Activated T-helper 1 cell treated with anti-CD3 and anti-CD28 coated beads, Interleukin-12 subunit alpha, Interleukin-12 subunit beta, Interleukin-2, Interleukin-4 antibody, amounts not matched to agents 30 ng/mL and 10 ng/mL and 1 ng/mL, durations not matched to agents 14 hours and 24 hours and 36 hours (primary cell): ENCODE measurements around the gene ARHGAP6. TPM values are rescaled to one million over a fixed set of nuclear protein-coding genes. Genes with fewer than 3 reads are reported as not detected.
"Not testable (repeated sequence)": the region's sequence is repeated elsewhere in the genome, so short reads cannot be mapped to it uniquely, and the experiment has no call there.

ENCODE experiments used
- DNase-seq: peaks from one replicate; pipeline ENCODE4 v3.0.0; 2021; ENCODE audit warnings: low spot score
- H3K27ac Mint-ChIP-seq: one replicate; pipeline ENCODE4 v1.8.0; 2021; ENCODE audit warnings: mild to moderate bottlenecking, mixed read lengths
- H3K27me3 Mint-ChIP-seq: one replicate; pipeline ENCODE4 v1.8.0; 2022; ENCODE audit warnings: mild to moderate bottlenecking, moderate library complexity, mixed read lengths; ENCODE audit not compliant: insufficient read depth
- H3K36me3 Mint-ChIP-seq: one replicate; pipeline ENCODE4 v1.8.0; 2021; ENCODE audit warnings: low read depth, mixed read lengths
- H3K4me1 Mint-ChIP-seq: one replicate; pipeline ENCODE4 v1.8.0; 2021; ENCODE audit warnings: low read depth, mixed read lengths
- H3K4me3 Mint-ChIP-seq: one replicate; pipeline ENCODE4 v1.8.0; 2021; ENCODE audit warnings: mild to moderate bottlenecking, moderate library complexity, mixed read lengths
- H3K9me3 Mint-ChIP-seq: one replicate; pipeline ENCODE4 v1.8.0; 2021; ENCODE audit warnings: mixed read lengths
- intact Hi-C: fragments of 100-400 bp; cut with micrococcal nuclease; formaldehyde crosslinking; loops from one replicate; pipeline ENCODE4 v1.15.1; 2024
- total RNA-seq: library from RNA; stranded (reverse); gene quantifications from 2 replicates; pipeline ENCODE4 v1.2.3, GENCODE V29; 2022

The ARHGAP6 gene
- total RNA-seq, 1 donor from 2014 or later = not detected

GRCh38 chrX:11242704-11243103 is 423.0 kb downstream of the ARHGAP6 start:
- DNase-seq = no peak
- H3K36me3 Mint-ChIP-seq = no peaks in the 10 kb centered on the region
- no peaks in the 10 kb centered on the region for H3K27me3 Mint-ChIP-seq
- H3K4me3 Mint-ChIP-seq = no peak overlapping the region
- intact Hi-C loops = no loop called here
- no peak overlapping the region for H3K27ac Mint-ChIP-seq
- no peaks in the 10 kb centered on the region for H3K9me3 Mint-ChIP-seq
- H3K4me1 Mint-ChIP-seq = no peaks in the 10 kb centered on the region

- Mint-ChIP-seq H3K4me1 (no peaks in the 10 kb centered on the region), H3K4me3 (no peak overlapping the region), H3K27me3 (no peaks in the 10 kb centered on the region), H3K36me3 (no peaks in the 10 kb centered on the region), H3K9me3 (no peaks in the 10 kb centered on the region), H3K27ac (no peak overlapping the region)
- intact Hi-C loops = no loop called here
- DNase-seq = no peak
These were observed 424.0 kb downstream of the ARHGAP6 start for GRCh38 chrX:11241720-11242119.

- H3K9me3 Mint-ChIP-seq = no peaks in the 10 kb centered on the region
- H3K4me1 Mint-ChIP-seq = no peaks in the 10 kb centered on the region
- no peaks in the 10 kb centered on the region for H3K36me3 Mint-ChIP-seq
- no peak overlapping the region for H3K27ac Mint-ChIP-seq
- intact Hi-C loops = no loop called here
- no peaks in the 10 kb centered on the region for H3K27me3 Mint-ChIP-seq
- no peak for DNase-seq
- H3K4me3 Mint-ChIP-seq = no peak overlapping the region
These were observed 426.5 kb downstream of the ARHGAP6 start for GRCh38 chrX:11239230-11239629.

GRCh38 chrX:11235377-11235776 is 430.3 kb downstream of the ARHGAP6 start:
- H3K36me3 Mint-ChIP-seq, H3K27ac Mint-ChIP-seq, DNase-seq, H3K27me3 Mint-ChIP-seq, intact Hi-C loops, H3K4me3 Mint-ChIP-seq, H3K4me1 Mint-ChIP-seq, H3K9me3 Mint-ChIP-seq: not testable (repeated sequence)

- no peaks in the 10 kb centered on the region for H3K27me3 Mint-ChIP-seq
- no peak overlapping the region for H3K4me3 Mint-ChIP-seq
- no peaks in the 10 kb centered on the region for H3K36me3 Mint-ChIP-seq
- intact Hi-C loops = no loop called here
- H3K4me1 Mint-ChIP-seq = no peaks in the 10 kb centered on the region
- H3K9me3 Mint-ChIP-seq = peaks cover 4% of the 10 kb centered on the region
- H3K27ac Mint-ChIP-seq = no peak overlapping the region
- DNase-seq = no peak
These were observed 450.4 kb downstream of the ARHGAP6 start for GRCh38 chrX:11215191-11215921.

GRCh38 chrX:11214346-11215190 is 451.2 kb downstream of the ARHGAP6 start:
- DNase-seq = no peak
- H3K27me3 Mint-ChIP-seq = no peaks in the 10 kb centered on the region
- H3K9me3 Mint-ChIP-seq = peaks cover 4% of the 10 kb centered on the region
- no peak overlapping the region for H3K27ac Mint-ChIP-seq
- no peak overlapping the region for H3K4me3 Mint-ChIP-seq
- H3K36me3 Mint-ChIP-seq = no peaks in the 10 kb centered on the region
- no peaks in the 10 kb centered on the region for H3K4me1 Mint-ChIP-seq
- intact Hi-C loops = no loop called here

GRCh38 chrX:11212741-11213140 is 453.0 kb downstream of the ARHGAP6 start:
- no peaks in the 10 kb centered on the region for H3K27me3 Mint-ChIP-seq
- H3K9me3 Mint-ChIP-seq = peaks cover 4% of the 10 kb centered on the region
- no peak overlapping the region for H3K4me3 Mint-ChIP-seq
- intact Hi-C loops = no loop called here
- H3K4me1 Mint-ChIP-seq = no peaks in the 10 kb centered on the region
- no peak overlapping the region for H3K27ac Mint-ChIP-seq
- DNase-seq = no peak
- no peaks in the 10 kb centered on the region for H3K36me3 Mint-ChIP-seq

- Mint-ChIP-seq H3K36me3 (no peaks in the 10 kb centered on the region), H3K27me3 (no peaks in the 10 kb centered on the region), H3K4me1 (no peaks in the 10 kb centered on the region), H3K27ac (no peak overlapping the region), H3K4me3 (no peak overlapping the region), H3K9me3 (peaks cover 4% of the 10 kb centered on the region)
- no peak for DNase-seq
- intact Hi-C loops = no loop called here
These were observed 455.3 kb downstream of the ARHGAP6 start for GRCh38 chrX:11210415-11210801.

GRCh38 chrX:11209798-11210414 is 455.8 kb downstream of the ARHGAP6 start:
- DNase-seq = no peak
- Mint-ChIP-seq H3K36me3 (no peaks in the 10 kb centered on the region), H3K4me1 (no peaks in the 10 kb centered on the region), H3K9me3 (peaks cover 4% of the 10 kb centered on the region), H3K27ac (no peak overlapping the region), H3K27me3 (no peaks in the 10 kb centered on the region), H3K4me3 (no peak overlapping the region)
- intact Hi-C loops = loop anchor here (1.0 kb wide), 1 partner anchor 29 kb away; no protein-coding TSS in a partner anchor

GRCh38 chrX:11206716-11207115 is 459.0 kb downstream of the ARHGAP6 start:
- no peak for DNase-seq
- Mint-ChIP-seq H3K4me1 (no peaks in the 10 kb centered on the region), H3K36me3 (no peaks in the 10 kb centered on the region), H3K9me3 (no peaks in the 10 kb centered on the region), H3K27ac (no peak overlapping the region), H3K4me3 (no peak overlapping the region), H3K27me3 (no peaks in the 10 kb centered on the region)
- intact Hi-C loops = no loop called here

- intact Hi-C loops = no loop called here
- Mint-ChIP-seq H3K27ac (no peak overlapping the region), H3K9me3 (no peaks in the 10 kb centered on the region), H3K4me3 (no peak overlapping the region), H3K36me3 (no peaks in the 10 kb centered on the region), H3K27me3 (no peaks in the 10 kb centered on the region), H3K4me1 (no peaks in the 10 kb centered on the region)
- no peak for DNase-seq
These were observed 459.9 kb downstream of the ARHGAP6 start for GRCh38 chrX:11205796-11206195.

GRCh38 chrX:11197671-11198070 is 468.0 kb downstream of the ARHGAP6 start:
- DNase-seq = no peak
- H3K27me3 Mint-ChIP-seq = no peaks in the 10 kb centered on the region
- no peaks in the 10 kb centered on the region for H3K9me3 Mint-ChIP-seq
- H3K4me1 Mint-ChIP-seq = no peaks in the 10 kb centered on the region
- H3K4me3 Mint-ChIP-seq = no peak overlapping the region
- intact Hi-C loops = no loop called here
- H3K27ac Mint-ChIP-seq = no peak overlapping the region
- H3K36me3 Mint-ChIP-seq = no peaks in the 10 kb centered on the region

GRCh38 chrX:11196476-11196875 is 469.2 kb downstream of the ARHGAP6 start:
- Mint-ChIP-seq H3K4me1 (no peaks in the 10 kb centered on the region), H3K9me3 (no peaks in the 10 kb centered on the region), H3K4me3 (no peak overlapping the region), H3K27me3 (no peaks in the 10 kb centered on the region), H3K36me3 (no peaks in the 10 kb centered on the region), H3K27ac (no peak overlapping the region)
- intact Hi-C loops = no loop called here
- DNase-seq = no peak
